OCI-LY1 (cell line): ENCODE results near the gene PTPRN2.

Experiments used
- EZH2 ChIP-seq: fragments of 200-600 bp; sonication (generic), shearing (Covaris generic); IDR thresholded peaks from 2 replicates; pipeline ENCODE4 v1.8.0; 2017; ENCODE audit warnings: borderline replicate concordance, mixed run types, mild to moderate bottlenecking, antibody characterized with exemption, low read length, moderate library complexity, mixed read lengths
- TF ChIP-seq, protein P1 (sequence below): fragments of 200-600 bp; sonication (generic), shearing (Covaris generic); IDR thresholded peaks from 2 replicates; pipeline ENCODE4 v1.5.1; 2017; ENCODE audit warnings: mild to moderate bottlenecking, antibody characterized with exemption, low read length, moderate library complexity, mixed read lengths

DNA sequence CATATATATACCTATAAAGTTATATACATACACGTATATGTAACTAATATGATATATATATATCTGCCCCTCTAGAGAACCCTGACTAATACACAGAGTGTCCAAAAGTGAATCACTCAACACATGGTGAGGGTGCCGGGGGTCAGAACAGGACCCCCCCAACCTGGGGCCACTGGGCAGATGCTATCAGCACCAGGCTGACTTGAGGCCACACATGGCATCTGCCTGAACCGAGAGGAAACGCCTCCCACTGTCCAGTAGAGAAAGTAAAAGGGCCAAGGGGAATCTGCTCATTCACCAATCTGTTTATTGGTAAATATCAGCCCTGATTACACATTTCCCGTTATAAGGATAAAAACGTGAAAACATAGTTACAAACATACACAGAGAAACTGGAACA, 218.3 kb downstream of the PTPRN2 start:
- TF ChIP-seq, protein P1, sequence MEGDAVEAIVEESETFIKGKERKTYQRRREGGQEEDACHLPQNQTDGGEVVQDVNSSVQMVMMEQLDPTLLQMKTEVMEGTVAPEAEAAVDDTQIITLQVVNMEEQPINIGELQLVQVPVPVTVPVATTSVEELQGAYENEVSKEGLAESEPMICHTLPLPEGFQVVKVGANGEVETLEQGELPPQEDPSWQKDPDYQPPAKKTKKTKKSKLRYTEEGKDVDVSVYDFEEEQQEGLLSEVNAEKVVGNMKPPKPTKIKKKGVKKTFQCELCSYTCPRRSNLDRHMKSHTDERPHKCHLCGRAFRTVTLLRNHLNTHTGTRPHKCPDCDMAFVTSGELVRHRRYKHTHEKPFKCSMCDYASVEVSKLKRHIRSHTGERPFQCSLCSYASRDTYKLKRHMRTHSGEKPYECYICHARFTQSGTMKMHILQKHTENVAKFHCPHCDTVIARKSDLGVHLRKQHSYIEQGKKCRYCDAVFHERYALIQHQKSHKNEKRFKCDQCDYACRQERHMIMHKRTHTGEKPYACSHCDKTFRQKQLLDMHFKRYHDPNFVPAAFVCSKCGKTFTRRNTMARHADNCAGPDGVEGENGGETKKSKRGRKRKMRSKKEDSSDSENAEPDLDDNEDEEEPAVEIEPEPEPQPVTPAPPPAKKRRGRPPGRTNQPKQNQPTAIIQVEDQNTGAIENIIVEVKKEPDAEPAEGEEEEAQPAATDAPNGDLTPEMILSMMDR: no peak
- TF ChIP-seq EZH2: no peak
